PC-9 (cell line): Measurements from ENCODE around the gene MED26.

ENCODE experiments used
- CTCF ChIP-seq: fragments of 200-600 bp; sonication (generic); conservative IDR thresholded peaks from 2 replicates; pipeline ENCODE4 v1.6.1; 2017; ENCODE audit warnings: mixed run types, antibody characterized with exemption, mild to moderate bottlenecking, moderate library complexity
- EZH2 ChIP-seq: fragments of 200-600 bp; sonication (generic); IDR thresholded peaks from 2 replicates; pipeline ENCODE4 v1.8.0; 2017; ENCODE audit warnings: antibody characterized with exemption, low read depth

DNA sequence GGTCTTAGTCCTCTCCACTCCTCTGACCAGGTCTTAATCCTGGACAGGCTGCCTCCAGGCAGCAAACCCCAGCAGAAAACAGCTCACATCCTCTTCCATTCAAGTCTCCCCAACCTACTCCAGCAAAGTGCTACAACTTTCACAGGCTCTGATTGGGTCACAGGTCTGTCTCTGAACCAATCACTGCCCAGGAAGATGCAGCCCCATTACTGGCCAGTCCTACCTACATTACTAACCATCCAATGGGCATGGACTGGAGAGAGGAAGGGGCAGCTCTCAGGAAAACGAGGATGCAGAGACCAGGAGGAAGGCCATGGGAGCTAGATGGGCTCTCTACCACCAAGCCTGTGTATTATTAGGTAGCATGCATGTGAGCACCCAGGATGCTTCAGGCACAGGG lies 12.2 kb downstream of the MED26 start:
- TF ChIP-seq CTCF (no peak), EZH2 (no peak)
